IPS DF 19.7 (cell line): ENCODE data around the gene SYVN1.

Experiments used
- DNase-seq: peaks from one replicate; pipeline ENCODE4 v3.0.0-alpha.2; 2013; ENCODE audit warnings: low read depth, low spot score

SYVN1 gene

GRCh38 chr11:65112546-65113360 is 21.6 kb downstream of the SYVN1 start:
- no peak for DNase-seq

- no peak for DNase-seq
Observed at GRCh38 chr11:65111744-65112545, 22.4 kb downstream of the SYVN1 start, which contains the start of gene TM7SF2. Gene TM7SF2 (plus strand): TSS chr11:65111872. CDS start chr11:65112016, 144 bp downstream.

- no peak for DNase-seq
Observed at GRCh38 chr11:65111159-65111743, 23.1 kb downstream of the SYVN1 start.

GRCh38 chr11:65110354-65110861 is 23.9 kb downstream of the SYVN1 start:
- no peak for DNase-seq

DNA sequence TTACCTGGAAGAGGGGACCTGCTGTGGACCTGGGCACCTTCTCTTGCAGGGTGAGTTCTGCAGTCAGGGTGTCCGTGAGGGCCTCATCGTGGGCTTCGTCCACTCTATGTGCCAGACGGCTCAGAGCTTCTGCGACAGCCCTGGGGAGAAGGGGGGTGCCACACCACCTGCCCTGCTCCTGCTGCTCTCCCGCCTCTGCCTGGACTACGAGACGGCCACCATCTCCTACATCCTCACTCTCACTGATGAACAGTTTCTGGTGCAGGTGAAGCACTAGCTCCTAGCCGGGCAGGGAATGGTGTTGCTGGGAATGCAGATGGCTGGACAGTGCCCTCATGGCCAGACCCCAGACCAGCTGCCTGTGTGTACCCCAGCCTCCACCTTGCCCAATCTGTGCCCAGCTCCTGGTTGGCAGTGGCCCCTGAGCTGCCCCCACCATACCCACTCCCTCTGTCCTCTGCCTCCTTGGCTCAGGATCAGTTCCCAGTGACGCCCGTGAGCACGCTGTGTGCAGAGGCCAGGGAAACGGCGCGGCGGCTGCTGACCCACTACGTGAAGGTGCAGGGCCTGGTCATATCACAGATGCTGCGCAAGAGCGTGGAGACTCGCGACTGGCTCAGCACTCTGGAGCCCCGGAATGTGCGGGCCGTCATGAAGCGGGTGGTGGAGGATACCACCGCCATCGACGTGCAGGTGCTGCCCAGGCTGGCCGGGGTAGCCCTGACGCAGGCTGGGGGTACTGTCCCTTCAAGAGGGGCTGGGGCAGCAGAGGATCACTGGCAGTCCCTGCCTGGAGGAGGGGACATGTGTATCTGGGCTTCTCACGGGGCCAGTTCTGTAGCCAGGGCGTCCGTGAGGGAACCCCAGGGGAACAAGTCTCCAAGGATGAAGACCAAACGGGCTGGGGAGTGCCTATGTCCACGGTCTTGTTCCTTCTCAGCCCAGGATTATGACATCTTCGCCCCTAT is 24.8 kb downstream of the SYVN1 start:
- no peak for DNase-seq

GRCh38 chr11:65108469-65109123 is 25.7 kb downstream of the SYVN1 start:
- no peak for DNase-seq

GRCh38 chr11:65107751-65108468 is 26.4 kb downstream of the SYVN1 start:
- no peak for DNase-seq

GRCh38 chr11:65107078-65107477 is 27.2 kb downstream of the SYVN1 start:
- DNase-seq: no peak

DNA sequence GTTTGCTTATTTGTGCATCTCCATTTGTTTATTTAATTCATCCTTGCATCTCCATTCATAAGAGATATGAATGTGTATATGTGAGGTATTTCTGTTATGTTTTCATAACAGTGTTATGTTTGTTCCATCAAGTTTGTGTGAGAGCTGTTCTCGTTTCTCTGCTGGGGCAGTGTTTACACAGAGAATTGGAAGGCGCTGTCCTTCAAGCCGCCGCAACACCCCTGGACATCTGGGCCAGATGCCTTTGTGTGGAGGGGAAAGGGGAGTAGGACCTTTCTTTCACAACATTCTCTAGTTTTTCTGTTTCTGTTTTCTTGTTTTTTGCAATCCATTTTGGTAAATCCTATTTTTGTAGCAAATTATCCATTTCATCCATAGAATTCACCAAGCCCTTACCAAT is 29.7 kb downstream of the SYVN1 start:
- no peak for DNase-seq

DNA sequence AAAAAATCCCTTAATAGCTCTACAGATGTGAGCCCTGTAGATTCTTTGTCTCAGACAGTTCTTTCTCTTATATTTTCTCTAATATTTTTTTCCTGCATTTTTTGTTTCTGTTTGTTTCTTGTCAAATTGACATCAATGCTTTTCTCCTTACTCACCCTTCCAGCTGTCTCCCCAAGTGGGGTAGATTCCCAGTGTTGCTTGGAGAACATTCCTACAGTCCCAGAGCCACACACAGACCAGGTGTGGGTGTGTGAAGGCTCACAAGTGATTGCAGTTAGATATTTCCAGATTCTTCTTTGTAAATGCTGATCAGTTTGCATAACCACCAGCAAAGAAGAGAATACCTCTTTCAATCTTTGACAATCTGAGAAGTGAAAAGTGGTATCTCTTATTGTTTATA is 30.8 kb downstream of the SYVN1 start:
- no peak for DNase-seq

DNA sequence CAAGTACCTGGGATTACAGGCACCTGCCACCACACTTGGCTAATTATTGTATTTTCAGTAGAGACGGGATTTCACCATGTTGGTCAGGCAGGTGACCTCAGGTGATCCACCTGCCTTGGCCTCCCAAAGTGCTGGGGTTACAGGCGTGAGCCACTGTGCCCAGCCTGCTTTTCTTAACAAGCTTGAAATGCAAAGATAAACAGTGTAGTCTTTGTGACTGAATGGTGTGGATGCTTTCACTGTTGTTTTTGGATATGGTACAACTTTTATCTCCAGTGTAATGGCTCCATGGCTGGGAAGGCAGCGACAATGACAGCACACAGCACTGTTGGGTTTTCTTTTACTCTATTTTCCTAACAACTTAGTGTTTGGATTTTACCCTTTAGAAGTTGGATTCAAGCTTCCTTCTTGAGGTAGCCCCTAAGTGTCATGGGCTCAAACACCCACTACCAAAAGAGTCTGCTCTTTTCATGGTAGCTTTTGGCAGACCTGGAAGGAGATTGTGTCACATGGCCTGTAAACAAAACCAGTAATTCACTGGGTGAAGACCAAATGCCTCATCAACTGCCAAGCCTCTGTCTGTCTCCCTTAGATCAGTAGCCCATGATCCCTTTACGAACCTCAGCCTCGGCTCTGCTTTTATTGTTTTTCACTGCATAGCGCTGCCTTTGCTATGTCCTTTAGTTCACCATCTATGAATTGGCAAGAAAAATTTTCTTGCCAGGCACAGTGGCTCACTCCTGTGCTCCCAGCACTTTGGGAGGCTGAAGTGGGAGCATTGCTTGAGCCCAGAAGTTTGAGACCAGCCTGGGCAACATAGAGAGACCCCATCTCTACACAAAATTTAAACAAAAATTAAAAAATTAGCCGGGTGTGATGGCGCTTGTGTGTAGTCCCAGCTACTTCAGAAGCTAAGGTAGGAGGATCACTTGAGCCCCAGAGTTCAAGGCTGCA is 31.9 kb downstream of the SYVN1 start:
- DNase-seq: no peak

DNA sequence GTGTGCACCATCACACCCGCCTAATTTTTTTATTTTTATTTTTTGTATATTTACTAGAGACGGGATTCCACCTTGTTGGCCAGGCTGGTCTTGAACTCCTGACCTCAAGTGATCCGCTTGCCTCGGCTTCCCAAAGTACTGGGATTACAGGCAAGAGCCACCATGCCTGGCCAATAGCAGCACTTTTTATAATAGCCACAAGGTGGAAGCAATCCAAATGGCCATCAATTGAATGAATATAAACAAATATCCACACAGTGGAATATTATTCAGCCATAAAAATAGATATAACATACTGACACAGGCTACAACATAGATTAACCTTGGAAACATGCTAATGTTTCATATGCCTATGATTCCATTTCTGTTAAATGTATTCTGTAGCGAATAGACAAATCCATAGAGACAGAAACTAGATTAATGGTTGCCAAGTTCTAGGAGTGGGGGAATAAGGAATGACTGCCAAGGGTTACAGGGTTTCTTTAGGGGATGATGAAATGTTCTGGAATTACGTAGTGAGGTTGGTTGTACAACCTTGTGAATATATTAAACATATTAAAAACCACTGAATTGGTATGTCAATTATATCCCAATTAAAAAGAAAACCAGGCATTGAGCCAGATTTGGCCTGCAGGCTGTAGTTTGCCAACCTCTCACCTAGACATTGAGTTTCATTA is 33.5 kb downstream of the SYVN1 start:
- no peak for DNase-seq

DNA sequence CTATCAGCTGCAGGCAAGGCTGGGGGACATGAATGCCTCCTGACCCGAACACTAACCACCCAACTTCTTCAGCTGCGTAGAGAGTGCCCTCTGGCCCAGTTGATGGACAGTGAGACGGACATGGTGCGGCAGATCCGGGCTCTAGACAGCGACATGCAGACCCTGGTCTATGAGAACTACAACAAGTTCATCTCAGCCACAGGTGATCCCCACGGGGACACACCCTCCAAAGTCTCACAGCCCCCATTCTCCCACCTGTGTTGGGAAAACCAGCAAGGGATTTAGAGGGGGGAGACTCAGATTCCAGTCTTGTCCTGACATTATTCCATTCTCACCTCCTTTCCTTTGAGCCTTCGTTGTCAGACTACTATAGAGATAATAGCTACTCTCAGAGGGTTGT is 37.4 kb downstream of the SYVN1 start:
- no peak for DNase-seq

GRCh38 chr11:65095974-65096806 is 38.1 kb downstream of the SYVN1 start, which contains the start of gene VPS51:
Gene VPS51 (plus strand): TSS chr11:65096214. CDS start chr11:65096251, 37 bp downstream.
- DNase-seq: peak; percentile 82

GRCh38 chr11:65095427-65095826 is 38.9 kb downstream of the SYVN1 start:
- no peak for DNase-seq

- no peak for DNase-seq
Observed at GRCh38 chr11:65090628-65091027, 43.7 kb downstream of the SYVN1 start.

DNA sequence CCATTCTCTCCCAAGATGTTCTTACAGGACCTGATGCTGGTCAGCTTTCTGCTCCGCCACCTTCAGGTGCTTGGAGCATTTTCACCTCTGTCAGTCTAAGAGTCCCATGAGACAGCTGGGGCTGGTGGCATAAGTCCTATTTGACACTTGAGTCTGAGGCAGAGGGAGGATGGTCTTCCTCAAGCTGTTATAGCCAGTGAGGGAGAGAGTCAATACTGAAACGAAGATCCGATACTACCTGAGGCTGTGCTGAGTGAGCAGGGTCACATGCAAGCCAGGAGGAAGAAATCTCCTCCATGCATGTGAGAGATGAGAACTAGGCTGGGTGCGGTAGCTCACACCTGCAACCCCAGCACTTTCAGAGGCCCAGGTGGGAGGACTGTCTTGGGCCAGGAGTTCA is 44.7 kb downstream of the SYVN1 start:
- DNase-seq: no peak
